IMR-90 (cell line): ENCODE measurements around the gene TIMM29.

Experiments used
- CEBPB ChIP-seq: IDR thresholded peaks from 2 replicates; pipeline ENCODE4 v1.6.1; 2012; ENCODE audit warnings: low read depth, low read length, improper control_type of control experiment
- CTCF ChIP-seq: conservative IDR thresholded peaks from 2 replicates; pipeline ENCODE4 v1.5.1; 2012; ENCODE audit warnings: mild to moderate bottlenecking, low read depth, low read length, improper control_type of control experiment
- FOS ChIP-seq: fragments of 150-350 bp; IDR thresholded peaks from 2 replicates; pipeline ENCODE4 v1.6.1; 2016; ENCODE audit warnings: low read depth, low read length
- MAFK ChIP-seq: IDR thresholded peaks from 2 replicates; pipeline ENCODE4 v1.6.1; 2012; ENCODE audit warnings: low read depth, low read length, improper control_type of control experiment
- MXI1 ChIP-seq: IDR thresholded peaks from 2 replicates; pipeline ENCODE4 v1.6.1; 2012; ENCODE audit warnings: low read depth, mild to moderate bottlenecking, low read length, moderate library complexity, borderline replicate concordance
- POLR2A ChIP-seq: IDR thresholded peaks from 2 replicates; pipeline ENCODE4 v1.6.1; 2012; ENCODE audit warnings: mild to moderate bottlenecking, low read depth, low read length
- USF2 ChIP-seq: fragments of 150-350 bp; IDR thresholded peaks from 2 replicates; pipeline ENCODE4 v1.6.1; 2017; ENCODE audit warnings: mild to moderate bottlenecking, antibody characterized with exemption, low read length, low read depth

- TF ChIP-seq CTCF (no peak), CEBPB (no peak), POLR2A (no peak), USF2 (no peak), FOS (no peak), MXI1 (0 out of 2 replicates have a peak, but pooled peaks have one; percentile 11), MAFK (no peak)
Measured at GRCh38 chr19:10961073-10961860, 32.7 kb downstream of the TIMM29 start.
